Hematopoietic multipotent progenitor cell treated with erythropoietin and hydrocortisone succinate and interleukin-3 and kit ligand, for 17 days (in vitro differentiated cells): ENCODE results near the gene SLC35C1.
A peak's percentile ranks its signal among the peaks of the same experiment; 100 is the strongest.
"Not testable (repeated sequence)": the region's sequence is repeated elsewhere in the genome, so short reads cannot be mapped to it uniquely, and the experiment has no call there.

Source experiments
- DNase-seq: peaks from one replicate; pipeline ENCODE4 v3.0.0-alpha.2; 2015; ENCODE audit warnings: low spot score

SLC35C1 gene

GRCh38 chr11:45811109-45811435, 6.1 kb downstream of the SLC35C1 start:
- DNase-seq: no peak

- DNase-seq: no peak
Observed at GRCh38 chr11:45811571-45812290, 6.8 kb downstream of the SLC35C1 start.

GRCh38 chr11:45812581-45813548, 7.9 kb downstream of the SLC35C1 start:
- DNase-seq: no peak

- DNase-seq: no peak
Observed at GRCh38 chr11:45815747-45816146, 10.8 kb downstream of the SLC35C1 start.

GRCh38 chr11:45816614-45817013, 11.7 kb downstream of the SLC35C1 start:
- DNase-seq: no peak

- no peak for DNase-seq
Observed at GRCh38 chr11:45817191-45817590, 12.2 kb downstream of the SLC35C1 start.

GRCh38 chr11:45818961-45819605, 14.1 kb downstream of the SLC35C1 start:
- no peak for DNase-seq

GRCh38 chr11:45820211-45820857, 15.4 kb downstream of the SLC35C1 start:
- DNase-seq: no peak

GRCh38 chr11:45826492-45826891, 21.5 kb downstream of the SLC35C1 start:
- not testable (repeated sequence) for DNase-seq

GRCh38 chr11:45827123-45827522, 22.2 kb downstream of the SLC35C1 start:
- no peak for DNase-seq

GRCh38 chr11:45828996-45829395, 24.0 kb downstream of the SLC35C1 start:
- DNase-seq: no peak

GRCh38 chr11:45830596-45830995, 25.6 kb downstream of the SLC35C1 start:
- no peak for DNase-seq

GRCh38 chr11:45832811-45833441, 28.0 kb downstream of the SLC35C1 start:
- no peak for DNase-seq

- no peak for DNase-seq
Observed at GRCh38 chr11:45833761-45834160, 28.8 kb downstream of the SLC35C1 start.

- DNase-seq: no peak
Observed at GRCh38 chr11:45834298-45834756, 29.4 kb downstream of the SLC35C1 start.

GRCh38 chr11:45839204-45839603, 34.3 kb downstream of the SLC35C1 start:
- DNase-seq: no peak

- DNase-seq: not testable (repeated sequence)
Observed at GRCh38 chr11:45840251-45840650, 35.3 kb downstream of the SLC35C1 start.

- DNase-seq: peak; percentile 94
Observed at GRCh38 chr11:45843158-45843924, 38.4 kb downstream of the SLC35C1 start.

- DNase-seq: no peak
Observed at GRCh38 chr11:45844822-45845578, 40.1 kb downstream of the SLC35C1 start.

- DNase-seq: no peak
Observed at GRCh38 chr11:45846174-45846675, 41.3 kb downstream of the SLC35C1 start.
